CD4-positive, CD25-positive, alpha-beta regulatory T cell (primary cell): ENCODE results near the gene ATP13A3. TPM values are rescaled to one million over a fixed set of nuclear protein-coding genes. Genes with fewer than 3 reads are reported as not detected.
A peak's percentile ranks its signal among the peaks of the same experiment; 100 is the strongest.

Experiments
- ATAC-seq, 2 donors: fragments of 150-1000 bp; cut with Tn5 transposase; one replicate each; pipeline ENCODE4 v1.10.0; 2021; ENCODE audit warnings: low read depth in 2 of 2, moderate number of reproducible peaks in 2 of 2, moderate library complexity in 1 of 2
- DNase-seq, 3 donors: peaks; one replicate each; pipeline versions ENCODE4 v3.0.0 to v3.0.0-alpha.2; 2012 to 2022; ENCODE audit warnings: mixed read lengths in 1 of 3
- H3K27ac ChIP-seq: one replicate; pipeline ENCODE4 v1.7.0; 2013; ENCODE audit warnings: mild to moderate bottlenecking, low read length; ENCODE audit not compliant: insufficient read depth, poor library complexity, severe bottlenecking
- H3K27me3 ChIP-seq: one replicate; pipeline ENCODE4 v1.7.0; 2013; ENCODE audit warnings: low read length; ENCODE audit not compliant: control insufficient read depth, insufficient read depth
- H3K36me3 ChIP-seq: one replicate; pipeline ENCODE4 v1.7.0; 2013; ENCODE audit warnings: mild to moderate bottlenecking, low read length, moderate library complexity; ENCODE audit not compliant: control insufficient read depth, insufficient read depth
- H3K4me1 ChIP-seq: 2 replicates; pipeline ENCODE4 v1.7.0; 2013; ENCODE audit warnings: mild to moderate bottlenecking, low read length; ENCODE audit not compliant: insufficient read depth, control insufficient read depth, poor library complexity, severe bottlenecking
- H3K4me3 ChIP-seq: one replicate; pipeline ENCODE4 v1.7.0; 2013; ENCODE audit warnings: low read depth, mild to moderate bottlenecking, low read length, moderate library complexity
- H3K9me3 ChIP-seq, 2 experiments: 1 replicate in 1 of 2; 2 replicates in 1 of 2; pipeline ENCODE4 v1.7.0; 2013; ENCODE audit warnings: low read length in 2 of 2, mild to moderate bottlenecking in 1 of 2, moderate library complexity in 1 of 2; ENCODE audit not compliant: control insufficient read depth in 2 of 2
- H3K27ac Mint-ChIP-seq, 3 donors: one replicate each; pipeline ENCODE4 v1.8.0; 2020 to 2022; ENCODE audit warnings: mild to moderate bottlenecking in 3 of 3, mixed read lengths in 3 of 3, moderate library complexity in 2 of 3
- H3K27me3 Mint-ChIP-seq: one replicate; pipeline ENCODE4 v1.8.0; 2022; ENCODE audit warnings: mild to moderate bottlenecking, mixed read lengths
- H3K36me3 Mint-ChIP-seq: one replicate; pipeline ENCODE4 v1.8.0; 2020; ENCODE audit warnings: mixed read lengths
- H3K4me1 Mint-ChIP-seq, 4 donors: one replicate each; pipeline ENCODE4 v1.8.0; 2020 to 2022; ENCODE audit warnings: mixed read lengths in 4 of 4, mild to moderate bottlenecking in 1 of 4
- H3K4me3 Mint-ChIP-seq, 4 donors: one replicate each; pipeline ENCODE4 v1.8.0; 2020 to 2022; ENCODE audit warnings: mild to moderate bottlenecking in 4 of 4, mixed read lengths in 4 of 4, moderate library complexity in 3 of 4
- H3K9me3 Mint-ChIP-seq, 7 donors: one replicate each; pipeline ENCODE4 v1.8.0; 2020 to 2022; ENCODE audit warnings: mixed read lengths in 7 of 7, mild to moderate bottlenecking in 3 of 7, moderate library complexity in 2 of 7
- polyA plus RNA-seq, 4 donors: library from polyadenylated mRNA; unstranded; fragments of 300-500 nt; fragmentation: Illumina TruSeq; gene quantifications; one replicate each; pipeline ENCODE4 v1.2.3, GENCODE V29; 2021
- total RNA-seq: library from RNA; stranded (reverse); gene quantifications from one replicate; pipeline ENCODE4 v1.2.3, GENCODE V29; 2022

ATP13A3 gene
- total and polyA plus RNA-seq, 5 donors from 2014 or later = 8.6 to 114 (median 16.0) TPM

DNA sequence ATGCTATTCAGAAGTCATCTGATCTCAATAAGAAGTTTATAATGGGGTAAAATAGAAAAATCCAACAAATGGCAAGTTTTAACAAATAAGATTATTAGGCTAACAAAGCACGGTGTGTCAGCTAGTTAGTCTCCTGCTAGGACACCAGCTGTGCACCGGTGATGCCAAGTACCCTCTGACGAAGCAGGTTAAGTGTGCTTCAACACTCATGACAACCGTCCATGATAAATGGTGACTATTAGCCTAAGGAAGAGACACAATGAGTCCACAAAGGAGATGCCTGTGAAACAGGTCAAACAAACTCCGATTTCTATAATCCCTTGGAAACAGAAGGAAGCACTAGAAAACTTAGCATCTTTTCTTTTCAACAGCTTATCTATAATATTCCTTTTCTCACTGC lies 36.5 kb downstream of the ATP13A3 start:
- H3K27ac ChIP-seq = no peak overlapping the region
- H3K36me3 Mint-ChIP-seq = peaks cover 42% of the 10 kb centered on the region
- no peaks in the 10 kb centered on the region for H3K9me3 ChIP-seq
- no peaks in the 10 kb centered on the region for H3K27me3 ChIP-seq
- peaks cover 73% of the 10 kb centered on the region for H3K36me3 ChIP-seq
- H3K4me3 Mint-ChIP-seq = no peak overlapping the region
- no peak overlapping the region for H3K4me3 ChIP-seq
- DNase-seq (no peak), ATAC-seq (no peak)
- peaks cover 7% of the 10 kb centered on the region for H3K4me1 ChIP-seq
- peaks cover 4 to 14% (median 10%) of the 10 kb centered on the region in 4 donors for H3K4me1 Mint-ChIP-seq
- H3K9me3 Mint-ChIP-seq = no peaks in the 10 kb centered on the region
- H3K27me3 Mint-ChIP-seq = no peaks in the 10 kb centered on the region
- peak overlapping the region in 1 of 3 donors; percentile 21 for H3K27ac Mint-ChIP-seq

DNA sequence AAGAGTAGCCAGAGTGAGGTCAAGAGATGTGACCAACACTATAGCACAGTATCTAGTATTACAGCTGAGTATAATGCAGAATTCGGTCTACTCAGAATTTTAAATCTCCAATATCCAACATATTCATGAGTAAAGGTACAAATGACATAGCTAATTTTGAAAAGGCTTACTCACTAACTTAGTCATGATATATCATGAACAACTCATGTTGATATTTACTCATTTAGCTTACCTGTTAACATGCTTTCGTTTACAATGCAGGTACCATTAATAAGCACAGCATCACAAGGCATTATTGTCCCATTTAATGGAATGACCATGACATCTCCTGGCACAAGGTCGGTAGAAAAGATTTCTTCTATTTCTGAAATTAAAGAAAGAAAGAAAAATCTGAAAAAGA lies 36.9 kb downstream of the ATP13A3 start:
- no peak overlapping the region for H3K4me3 ChIP-seq
- no peaks in the 10 kb centered on the region for H3K9me3 ChIP-seq
- H3K27me3 ChIP-seq = no peaks in the 10 kb centered on the region
- H3K4me1 ChIP-seq = peaks cover 7% of the 10 kb centered on the region
- no peak for DNase-seq
- Mint-ChIP-seq H3K9me3 (no peaks in the 10 kb centered on the region), H3K27ac (no peak overlapping the region), H3K4me1 (peaks cover 4 to 14% (median 10%) of the 10 kb centered on the region in 4 donors), H3K36me3 (peaks cover 42% of the 10 kb centered on the region), H3K27me3 (no peaks in the 10 kb centered on the region), H3K4me3 (no peak overlapping the region)
- H3K36me3 ChIP-seq = peaks cover 73% of the 10 kb centered on the region
- H3K27ac ChIP-seq = no peak overlapping the region
- no peak for ATAC-seq

DNA sequence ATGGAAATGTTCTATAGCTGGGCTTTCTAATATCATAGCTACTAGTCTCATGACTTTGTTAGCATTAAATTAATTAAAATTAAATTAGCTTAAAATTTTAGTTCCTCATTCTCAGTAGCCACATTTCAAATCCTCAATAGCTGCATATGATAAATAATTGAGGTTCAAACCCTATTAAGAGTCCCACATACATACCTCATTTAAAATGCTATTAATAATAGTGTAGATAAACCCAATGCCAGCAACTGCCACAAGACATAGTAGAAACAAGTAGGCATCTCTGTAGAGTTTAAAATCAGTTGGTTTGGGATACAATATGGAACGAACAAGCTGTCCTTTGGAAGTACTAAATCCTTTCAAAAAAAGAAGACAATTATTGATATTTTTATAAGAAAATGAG lies 39.1 kb downstream of the ATP13A3 start:
- no peaks in the 10 kb centered on the region for H3K9me3 Mint-ChIP-seq
- Histone ChIP-seq H3K27me3 (no peaks in the 10 kb centered on the region), H3K27ac (peak overlapping the region; percentile 36), H3K4me3 (no peak overlapping the region), H3K4me1 (peaks cover 7% of the 10 kb centered on the region), H3K9me3 (no peaks in the 10 kb centered on the region), H3K36me3 (peaks cover 78% of the 10 kb centered on the region)
- ATAC-seq = no peak
- peaks cover 4 to 14% (median 10%) of the 10 kb centered on the region in 4 donors for H3K4me1 Mint-ChIP-seq
- H3K27me3 Mint-ChIP-seq = no peaks in the 10 kb centered on the region
- H3K36me3 Mint-ChIP-seq = peaks cover 39% of the 10 kb centered on the region
- DNase-seq = no peak
- no peak overlapping the region for H3K27ac Mint-ChIP-seq
- H3K4me3 Mint-ChIP-seq = no peak overlapping the region

DNA sequence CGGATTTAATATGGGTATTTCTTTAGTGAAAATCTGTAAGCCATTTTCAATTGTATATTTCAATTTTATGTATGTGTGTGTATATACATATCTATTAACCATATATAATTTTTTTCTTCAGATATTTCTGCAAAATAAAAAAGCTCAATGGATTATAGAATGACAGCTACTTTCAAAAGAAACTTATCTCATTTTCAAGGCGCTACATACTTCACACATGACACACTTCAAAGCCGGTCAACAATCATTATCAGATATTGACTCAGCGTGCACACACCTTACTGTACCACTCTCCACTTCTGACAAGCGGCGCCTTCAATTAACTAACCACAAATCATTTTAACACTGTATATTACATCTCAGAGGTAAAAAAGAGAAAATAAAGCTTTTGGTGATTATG lies 39.6 kb downstream of the ATP13A3 start:
- peak overlapping the region; percentile 36 for H3K27ac ChIP-seq
- Mint-ChIP-seq H3K4me1 (peaks cover 4 to 14% (median 10%) of the 10 kb centered on the region in 4 donors), H3K27me3 (no peaks in the 10 kb centered on the region), H3K4me3 (peak overlapping the region in 1 of 4 donors; percentile 55), H3K9me3 (no peaks in the 10 kb centered on the region), H3K27ac (no peak overlapping the region), H3K36me3 (peaks cover 36% of the 10 kb centered on the region)
- peaks cover 7% of the 10 kb centered on the region for H3K4me1 ChIP-seq
- ATAC-seq = peak; percentile 60 to 70
- H3K4me3 ChIP-seq = no peak overlapping the region
- H3K27me3 ChIP-seq = no peaks in the 10 kb centered on the region
- H3K9me3 ChIP-seq = no peaks in the 10 kb centered on the region
- DNase-seq = peak in 1 of 3 donors; percentile 43
- H3K36me3 ChIP-seq = peaks cover 78% of the 10 kb centered on the region

DNA sequence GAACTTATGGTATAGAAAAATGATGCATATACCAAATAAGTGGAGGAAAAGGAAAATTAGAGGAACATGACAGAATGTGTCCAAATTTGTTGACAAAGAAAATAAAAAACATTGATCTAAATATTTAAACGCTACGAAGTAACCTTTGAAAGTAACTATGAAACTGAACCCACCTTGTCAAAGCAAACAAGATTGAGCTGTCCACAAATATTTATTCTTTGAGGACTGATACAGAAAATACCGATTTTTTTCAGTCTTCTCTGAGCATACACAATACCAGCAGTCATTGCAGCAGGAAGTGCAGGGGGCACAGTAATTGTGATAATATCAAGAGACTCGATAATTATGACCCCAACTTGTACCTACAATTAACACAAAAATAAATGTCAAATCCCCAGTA lies 40.0 kb downstream of the ATP13A3 start:
- Mint-ChIP-seq H3K36me3 (peaks cover 35% of the 10 kb centered on the region), H3K9me3 (no peaks in the 10 kb centered on the region), H3K4me1 (peaks cover 4 to 14% (median 9%) of the 10 kb centered on the region in 4 donors), H3K27ac (peak overlapping the region in 1 of 3 donors; percentile 22), H3K27me3 (no peaks in the 10 kb centered on the region), H3K4me3 (no peak overlapping the region)
- no peak for ATAC-seq
- Histone ChIP-seq H3K27ac (no peak overlapping the region), H3K9me3 (no peaks in the 10 kb centered on the region), H3K27me3 (no peaks in the 10 kb centered on the region), H3K4me3 (no peak overlapping the region), H3K36me3 (peaks cover 78% of the 10 kb centered on the region), H3K4me1 (peaks cover 7% of the 10 kb centered on the region)
- DNase-seq = no peak

DNA sequence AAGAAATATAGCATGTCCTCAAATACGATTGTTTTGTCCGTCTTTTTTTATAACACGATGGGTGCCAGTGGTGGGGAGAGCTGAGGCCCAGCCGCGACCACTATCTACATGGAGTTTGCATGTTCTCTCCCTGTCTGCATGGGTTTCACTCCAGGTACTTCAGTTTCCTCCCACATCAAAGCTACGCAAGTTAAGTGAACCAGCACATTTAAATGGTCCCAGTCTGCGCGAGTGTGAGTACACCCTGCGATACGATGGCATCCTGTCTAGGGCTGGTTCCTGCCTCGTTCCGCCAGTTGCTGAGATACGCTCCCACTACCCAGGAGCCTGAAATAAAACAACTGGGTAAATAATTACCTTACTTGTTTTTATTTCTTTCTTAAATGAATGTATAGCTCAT lies 40.6 kb downstream of the ATP13A3 start:
- Mint-ChIP-seq H3K9me3 (no peaks in the 10 kb centered on the region), H3K27me3 (no peaks in the 10 kb centered on the region), H3K4me1 (peaks cover 3 to 14% (median 8%) of the 10 kb centered on the region in 4 donors), H3K36me3 (peaks cover 33% of the 10 kb centered on the region), H3K27ac (no peak overlapping the region), H3K4me3 (no peak overlapping the region)
- Histone ChIP-seq H3K4me3 (no peak overlapping the region), H3K27me3 (no peaks in the 10 kb centered on the region), H3K36me3 (peaks cover 78% of the 10 kb centered on the region), H3K9me3 (no peaks in the 10 kb centered on the region), H3K4me1 (peaks cover 7% of the 10 kb centered on the region), H3K27ac (no peak overlapping the region)
- no peak for DNase-seq
- no peak for ATAC-seq

DNA sequence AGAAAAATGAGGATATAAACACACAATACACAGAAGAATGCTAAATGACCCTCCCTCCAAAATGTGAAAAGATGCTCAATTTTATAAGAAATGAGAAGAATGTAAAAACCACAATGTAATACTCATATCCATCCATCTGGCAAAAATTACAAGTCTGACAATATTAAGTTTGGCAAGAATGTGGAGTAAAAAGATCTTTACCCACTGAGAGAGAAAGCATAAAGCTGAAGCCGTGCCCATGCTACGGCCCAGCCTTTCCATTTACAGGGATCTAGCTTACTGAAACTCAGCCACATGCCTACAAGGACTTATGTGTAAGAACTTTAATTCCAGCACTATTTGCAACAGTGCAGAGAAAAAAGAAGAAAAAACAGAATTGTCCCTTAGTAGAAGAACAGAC lies 42.9 kb downstream of the ATP13A3 start:
- Mint-ChIP-seq H3K9me3 (no peaks in the 10 kb centered on the region), H3K27me3 (no peaks in the 10 kb centered on the region), H3K27ac (no peak overlapping the region), H3K4me1 (peaks cover 6 to 19% (median 12%) of the 10 kb centered on the region in 4 donors), H3K36me3 (peaks cover 41% of the 10 kb centered on the region), H3K4me3 (no peak overlapping the region)
- Histone ChIP-seq H3K4me3 (no peak overlapping the region), H3K4me1 (peaks cover 7% of the 10 kb centered on the region), H3K27me3 (no peaks in the 10 kb centered on the region), H3K36me3 (peaks cover 79% of the 10 kb centered on the region), H3K9me3 (no peaks in the 10 kb centered on the region), H3K27ac (no peak overlapping the region)
- no peak for DNase-seq
- no peak for ATAC-seq

DNA sequence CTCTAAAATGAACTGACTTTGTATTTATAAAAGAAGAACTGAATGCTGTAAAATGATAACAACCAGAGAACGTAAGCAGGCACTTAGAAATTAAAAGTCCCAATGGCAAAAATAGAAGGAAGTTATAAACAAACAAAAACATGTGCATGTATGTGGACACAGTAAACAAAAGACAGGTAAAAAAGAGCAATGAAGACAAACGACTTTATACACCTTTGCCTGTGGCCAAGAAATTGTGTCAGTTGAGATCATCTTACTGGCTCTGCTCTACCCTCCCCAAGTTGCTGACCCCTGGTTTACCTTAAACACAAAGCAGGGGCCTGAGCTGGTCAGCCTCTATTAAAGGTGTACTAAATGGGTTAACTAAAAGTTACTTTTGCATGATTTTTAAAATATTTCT lies 46.0 kb downstream of the ATP13A3 start:
- Mint-ChIP-seq H3K9me3 (no peaks in the 10 kb centered on the region), H3K4me3 (no peak overlapping the region), H3K27ac (peak overlapping the region in 1 of 3 donors; percentile 82), H3K36me3 (peaks cover 54% of the 10 kb centered on the region), H3K27me3 (no peaks in the 10 kb centered on the region), H3K4me1 (peaks cover 4 to 19% (median 8%) of the 10 kb centered on the region in 4 donors)
- Histone ChIP-seq H3K36me3 (peaks cover 90% of the 10 kb centered on the region), H3K9me3 (no peaks in the 10 kb centered on the region), H3K4me1 (no peaks in the 10 kb centered on the region), H3K4me3 (no peak overlapping the region), H3K27me3 (no peaks in the 10 kb centered on the region), H3K27ac (no peak overlapping the region)
- DNase-seq (no peak), ATAC-seq (no peak)
